Hematopoietic multipotent progenitor cell treated with erythropoietin and hydrocortisone succinate and interleukin-3 and kit ligand, for 6 days (in vitro differentiated cells): ENCODE measurements around the gene USO1.
"Not testable (repeated sequence)": the region's sequence is repeated elsewhere in the genome, so short reads cannot be mapped to it uniquely, and the experiment has no call there.

Experiments
- DNase-seq: peaks from one replicate; pipeline ENCODE4 v3.0.0-alpha.2; 2015

Gene USO1

GRCh38 chr4:75779105-75779757 lies 54.9 kb downstream of the USO1 start:
- no peak for DNase-seq

- DNase-seq: no peak
Measured at GRCh38 chr4:75781305-75781704, 56.9 kb downstream of the USO1 start.

- no peak for DNase-seq
Measured at GRCh38 chr4:75786526-75786925, 62.1 kb downstream of the USO1 start.

- DNase-seq: no peak
Measured at GRCh38 chr4:75786938-75787337, 62.6 kb downstream of the USO1 start.

GRCh38 chr4:75790024-75790423 lies 65.6 kb downstream of the USO1 start:
- no peak for DNase-seq

GRCh38 chr4:75800972-75801371 lies 76.6 kb downstream of the USO1 start:
- DNase-seq: no peak

GRCh38 chr4:75806035-75806434 lies 81.7 kb downstream of the USO1 start:
- not testable (repeated sequence) for DNase-seq

- no peak for DNase-seq
Measured at GRCh38 chr4:75817901-75818300, 93.5 kb downstream of the USO1 start.

- DNase-seq: no peak
Measured at GRCh38 chr4:75819121-75819520, 94.7 kb downstream of the USO1 start.

- no peak for DNase-seq
Measured at GRCh38 chr4:75820197-75820596, 95.8 kb downstream of the USO1 start.

GRCh38 chr4:75820676-75821075 lies 96.3 kb downstream of the USO1 start:
- no peak for DNase-seq

- DNase-seq: no peak
Measured at GRCh38 chr4:75821216-75821615, 96.8 kb downstream of the USO1 start.

GRCh38 chr4:75821966-75822365 lies 97.6 kb downstream of the USO1 start:
- DNase-seq: no peak

GRCh38 chr4:75822416-75822815 lies 98.0 kb downstream of the USO1 start:
- DNase-seq: no peak

GRCh38 chr4:75823812-75824211 lies 99.4 kb downstream of the USO1 start:
- no peak for DNase-seq

- DNase-seq: no peak
Measured at GRCh38 chr4:75830906-75831305, 106.5 kb downstream of the USO1 start.

GRCh38 chr4:75831856-75832405 lies 107.6 kb downstream of the USO1 start:
- DNase-seq: peak; percentile 39

GRCh38 chr4:75834095-75834771 lies 109.9 kb downstream of the USO1 start:
- no peak for DNase-seq

GRCh38 chr4:75834772-75835154 lies 110.4 kb downstream of the USO1 start:
- DNase-seq: no peak

- DNase-seq: peak; percentile 34
Measured at GRCh38 chr4:75841641-75842520, 117.5 kb downstream of the USO1 start.

- no peak for DNase-seq
Measured at GRCh38 chr4:75843596-75843995, 119.2 kb downstream of the USO1 start.

GRCh38 chr4:75844151-75844662 lies 119.8 kb downstream of the USO1 start:
- DNase-seq: no peak

GRCh38 chr4:75845992-75846391 lies 121.6 kb downstream of the USO1 start:
- DNase-seq: no peak
